HG03378 (cell line): ENCODE data around the gene ACSL4.
"Not testable (repeated sequence)": the region's sequence is repeated elsewhere in the genome, so short reads cannot be mapped to it uniquely, and the experiment has no call there.

Experiments used
- ATAC-seq: cut with Tn5 transposase; IDR thresholded peaks from one replicate; pipeline ENCODE4 v1.9.1; 2021; ENCODE audit warnings: mild to moderate bottlenecking, moderate library complexity; ENCODE audit not compliant: unreplicated experiment

The ACSL4 gene

GRCh38 chrX:109732807-109733612 is at the start of gene ACSL4:
Gene ACSL4, minus strand, starts transcription at chrX:109733257. Its CDS starts 49,894 bp downstream, at chrX:109683363.
- ATAC-seq, result peak; percentile 43

GRCh38 chrX:109777749-109778148 is 44.7 kb upstream of the ACSL4 start:
- no peak for ATAC-seq

- no peak for ATAC-seq
Measured at GRCh38 chrX:109776986-109777385, 43.9 kb upstream of the ACSL4 start.

GRCh38 chrX:109776432-109776831 is 43.4 kb upstream of the ACSL4 start:
- ATAC-seq, result no peak

GRCh38 chrX:109775386-109775785 is 42.3 kb upstream of the ACSL4 start:
- no peak for ATAC-seq

GRCh38 chrX:109774706-109775105 is 41.6 kb upstream of the ACSL4 start:
- peak; percentile 99 for ATAC-seq

GRCh38 chrX:109774136-109774535 is 41.1 kb upstream of the ACSL4 start:
- no peak for ATAC-seq

GRCh38 chrX:109773374-109773773 is 40.3 kb upstream of the ACSL4 start:
- ATAC-seq, result peak; percentile 42

GRCh38 chrX:109770780-109771179 is 37.7 kb upstream of the ACSL4 start:
- ATAC-seq, result no peak

GRCh38 chrX:109760922-109761250 is 27.8 kb upstream of the ACSL4 start:
- ATAC-seq, result no peak

- ATAC-seq, result no peak
Measured at GRCh38 chrX:109760209-109760921, 27.3 kb upstream of the ACSL4 start.

GRCh38 chrX:109753256-109753655 is 20.2 kb upstream of the ACSL4 start:
- ATAC-seq, result no peak

- ATAC-seq, result no peak
Measured at GRCh38 chrX:109751698-109752097, 18.6 kb upstream of the ACSL4 start.

GRCh38 chrX:109749207-109749606 is 16.1 kb upstream of the ACSL4 start:
- ATAC-seq, result no peak

- no peak for ATAC-seq
Measured at GRCh38 chrX:109747681-109748080, 14.6 kb upstream of the ACSL4 start.

GRCh38 chrX:109742722-109743121 is 9.7 kb upstream of the ACSL4 start:
- no peak for ATAC-seq

GRCh38 chrX:109740896-109741295 is 7.8 kb upstream of the ACSL4 start:
- ATAC-seq, result not testable (repeated sequence)

GRCh38 chrX:109740433-109740809 is 7.4 kb upstream of the ACSL4 start:
- no peak for ATAC-seq

- ATAC-seq, result no peak
Measured at GRCh38 chrX:109739625-109740432, 6.8 kb upstream of the ACSL4 start.

- ATAC-seq, result no peak
Measured at GRCh38 chrX:109735202-109735744, 2.2 kb upstream of the ACSL4 start.

GRCh38 chrX:109733613-109734083 is 591 bp upstream of the ACSL4 start:
- no peak for ATAC-seq
